Left lung (tissue), 10 donors: ENCODE measurements around the gene HPSE2. TPM values are rescaled to one million over a fixed set of nuclear protein-coding genes. Genes with fewer than 3 reads are reported as not detected.

Experiments used
- ATAC-seq: fragments of 200-7000 bp; cut with Tn5 transposase; one replicate; pipeline ENCODE4 v1.9.1; 2020; ENCODE audit warnings: moderate library complexity
- DNase-seq, 4 donors: peaks; one replicate each; pipeline ENCODE4 v3.0.0-alpha.2; 2013 to 2020
- H3K27ac ChIP-seq, 2 donors: fragments of 200-600 bp; sonication (generic) in 1 of 2; one replicate each; pipeline versions ENCODE4 v1.5.0 to v1.8.0; 2020 to 2021
- H3K27me3 ChIP-seq, 2 donors: fragments of 200-600 bp; sonication (generic) in 1 of 2; one replicate each; pipeline versions ENCODE4 v1.5.0 to v1.8.0; 2020 to 2021
- H3K36me3 ChIP-seq, 2 donors: fragments of 200-600 bp; sonication (generic) in 1 of 2; one replicate each; pipeline versions ENCODE4 v1.5.0 to v1.8.0; 2020 to 2021
- H3K4me1 ChIP-seq, 2 donors: fragments of 200-600 bp; one replicate each; pipeline ENCODE4 v1.8.0; 2021
- H3K4me3 ChIP-seq, 2 donors: fragments of 200-600 bp; sonication (generic) in 1 of 2; one replicate each; pipeline versions ENCODE4 v1.5.0 to v1.8.0; 2020 to 2021; ENCODE audit warnings: mild to moderate bottlenecking in 1 of 2
- H3K9me3 ChIP-seq, 2 donors: fragments of 200-600 bp; sonication (generic) in 1 of 2; one replicate each; pipeline versions ENCODE4 v1.5.0 to v1.8.0; 2020 to 2021
- CTCF ChIP-seq, 2 donors: fragments of 200-600 bp; sonication (generic) in 1 of 2; IDR thresholded peaks; one replicate each; pipeline versions ENCODE4 v1.5.0 to v1.8.0; 2021; ENCODE audit warnings: antibody characterized with exemption in 2 of 2
- intact Hi-C, 2 donors: fragments of 100-400 bp; cut with DNase I; formaldehyde crosslinking; loops; one replicate each; pipeline versions ENCODE4 v1.11.2 to v1.14.2; 2022
- polyA plus RNA-seq, 6 donors: library from polyadenylated mRNA; unstranded; fragments of 120-200 nt; gene quantifications; one replicate each; pipeline ENCODE4 v1.2.1, GENCODE V29; 2013; ENCODE audit not compliant: insufficient read length in 6 of 6
- total RNA-seq, 2 donors: library from RNA; stranded (reverse); fragmentation: NEBNext Ultra II Directional; extraction: Animal tissue kit (Norgen Biotek cat#: 25700); gene quantifications; one replicate each; pipeline ENCODE4 v1.2.1, GENCODE V29; 2021
- donor health status: DM: no; HTN: yes; CAD: no.
- donor health status: DM: no; HTN: no; CAD: no.

HPSE2 gene
- total and polyA plus RNA-seq, 8 donors, result 0.50 to 20.4 (median 12.1) TPM

GRCh38 chr10:98433881-98434732, 801.5 kb downstream of the HPSE2 start:
- no peak for DNase-seq

GRCh38 chr10:98433371-98433770, 802.3 kb downstream of the HPSE2 start:
- DNase-seq (no peak), ATAC-seq (no peak)
- H3K36me3 ChIP-seq, result peaks cover 0 to 95% of the 10 kb centered on the region in 2 donors
- H3K4me3 ChIP-seq, result no peak overlapping the region
- intact Hi-C loops, result no loop called here
- TF ChIP-seq CTCF (IDR thresholded peaks at IDR 0.05), result no peak
- H3K4me1 ChIP-seq, result no peaks in the 10 kb centered on the region
- peaks cover 0 to 8% of the 10 kb centered on the region in 2 donors for H3K9me3 ChIP-seq
- no peak overlapping the region for H3K27ac ChIP-seq
- no peaks in the 10 kb centered on the region for H3K27me3 ChIP-seq

More at GRCh38 chr10:98433881-98434732, 801.5 kb downstream of the HPSE2 start:
- Histone ChIP-seq H3K36me3 (peaks cover 0 to 95% of the 10 kb centered on the region in 2 donors), H3K27ac (no peak overlapping the region), H3K9me3 (peaks cover 0 to 8% of the 10 kb centered on the region in 2 donors), H3K4me3 (no peak overlapping the region), H3K4me1 (peaks cover 0 to 3% of the 10 kb centered on the region in 2 donors), H3K27me3 (no peaks in the 10 kb centered on the region)
- no peak for TF ChIP-seq CTCF (IDR thresholded peaks at IDR 0.05)
- intact Hi-C loops, result no loop called here
- no peak for ATAC-seq

GRCh38 chr10:98432330-98432729, 803.3 kb downstream of the HPSE2 start:
- Histone ChIP-seq H3K9me3 (peaks cover 0 to 8% of the 10 kb centered on the region in 2 donors), H3K27me3 (no peaks in the 10 kb centered on the region), H3K36me3 (peaks cover 0 to 95% of the 10 kb centered on the region in 2 donors), H3K4me1 (no peaks in the 10 kb centered on the region), H3K27ac (no peak overlapping the region), H3K4me3 (no peak overlapping the region)
- DNase-seq (no peak), ATAC-seq (no peak)
- intact Hi-C loops, result no loop called here
- TF ChIP-seq CTCF (IDR thresholded peaks at IDR 0.05), result no peak

GRCh38 chr10:98431016-98431415, 804.6 kb downstream of the HPSE2 start:
- no peaks in the 10 kb centered on the region for H3K4me1 ChIP-seq
- H3K27me3 ChIP-seq, result no peaks in the 10 kb centered on the region
- peaks cover 0 to 98% of the 10 kb centered on the region in 2 donors for H3K36me3 ChIP-seq
- intact Hi-C loops, result no loop called here
- no peak overlapping the region for H3K27ac ChIP-seq
- H3K9me3 ChIP-seq, result peaks cover 0 to 8% of the 10 kb centered on the region in 2 donors
- TF ChIP-seq CTCF (IDR thresholded peaks at IDR 0.05), result no peak
- DNase-seq (no peak), ATAC-seq (no peak)
- no peak overlapping the region for H3K4me3 ChIP-seq

GRCh38 chr10:98430427-98430826, 805.2 kb downstream of the HPSE2 start:
- intact Hi-C loops, result no loop called here
- Histone ChIP-seq H3K27me3 (no peaks in the 10 kb centered on the region), H3K4me3 (no peak overlapping the region), H3K9me3 (peaks cover 0 to 8% of the 10 kb centered on the region in 2 donors), H3K4me1 (no peaks in the 10 kb centered on the region), H3K27ac (no peak overlapping the region), H3K36me3 (peaks cover 0 to 98% of the 10 kb centered on the region in 2 donors)
- ATAC-seq (no peak), DNase-seq (no peak)
- TF ChIP-seq CTCF (IDR thresholded peaks at IDR 0.05), result no peak
